Measurements from ENCODE around the gene IGSF22. TPM values are rescaled to one million over a fixed set of nuclear protein-coding genes. Genes with fewer than 3 reads are reported as not detected.
A peak's percentile ranks its signal among the peaks of the same experiment; 100 is the strongest.

The IGSF22 gene
- total and polyA plus RNA-seq, 9 of the 15 experiments (the other 6 are each of a cell fraction or from before 2014, with no cell fraction given), result not detected

DNA sequence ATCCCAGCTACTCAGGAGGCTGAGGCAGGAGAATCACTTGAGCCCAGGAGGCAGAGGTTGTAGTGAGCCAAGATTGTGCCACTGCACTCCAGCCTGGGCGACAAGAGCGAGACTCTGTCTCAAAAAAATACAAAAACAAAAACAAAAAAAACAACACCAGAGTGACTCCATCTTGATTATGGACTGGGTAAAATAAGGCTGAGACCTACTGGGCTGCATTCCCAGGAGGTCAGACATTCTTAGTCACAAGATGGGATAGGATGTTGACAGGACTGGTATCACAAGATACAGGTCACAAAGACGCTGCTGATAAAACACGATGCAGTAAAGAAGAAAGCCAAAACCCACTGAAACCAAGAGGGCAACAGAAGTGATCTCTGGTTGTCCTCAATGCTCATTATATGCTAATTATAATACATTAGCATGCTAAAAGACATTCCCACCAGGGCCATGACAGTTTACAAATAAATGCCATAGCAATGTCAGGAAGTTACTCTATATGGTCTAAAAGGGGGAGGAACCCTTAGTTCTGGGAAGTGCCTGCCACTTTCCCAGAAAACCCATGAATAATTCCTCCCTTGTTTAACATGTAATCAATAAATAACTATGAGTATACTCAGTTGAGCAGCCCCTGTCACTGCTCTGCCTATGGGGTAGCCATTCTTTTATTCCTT, 34.4 kb downstream of the IGSF22 start (continued):
- peak; percentile 80; the same call in 1 of the 2 replicates for TF ChIP-seq ZNF133 (CRISPR knock-in tag; IDR thresholded peaks at IDR 0.05)
- TF ChIP-seq PTTG1 (tag; IDR thresholded peaks at IDR 0.05; ENCODE audit: low read depth), result peak; percentile 96
- TF ChIP-seq, protein P1, sequence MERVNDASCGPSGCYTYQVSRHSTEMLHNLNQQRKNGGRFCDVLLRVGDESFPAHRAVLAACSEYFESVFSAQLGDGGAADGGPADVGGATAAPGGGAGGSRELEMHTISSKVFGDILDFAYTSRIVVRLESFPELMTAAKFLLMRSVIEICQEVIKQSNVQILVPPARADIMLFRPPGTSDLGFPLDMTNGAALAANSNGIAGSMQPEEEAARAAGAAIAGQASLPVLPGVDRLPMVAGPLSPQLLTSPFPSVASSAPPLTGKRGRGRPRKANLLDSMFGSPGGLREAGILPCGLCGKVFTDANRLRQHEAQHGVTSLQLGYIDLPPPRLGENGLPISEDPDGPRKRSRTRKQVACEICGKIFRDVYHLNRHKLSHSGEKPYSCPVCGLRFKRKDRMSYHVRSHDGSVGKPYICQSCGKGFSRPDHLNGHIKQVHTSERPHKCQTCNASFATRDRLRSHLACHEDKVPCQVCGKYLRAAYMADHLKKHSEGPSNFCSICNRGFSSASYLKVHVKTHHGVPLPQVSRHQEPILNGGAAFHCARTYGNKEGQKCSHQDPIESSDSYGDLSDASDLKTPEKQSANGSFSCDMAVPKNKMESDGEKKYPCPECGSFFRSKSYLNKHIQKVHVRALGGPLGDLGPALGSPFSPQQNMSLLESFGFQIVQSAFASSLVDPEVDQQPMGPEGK (CRISPR knock-in tag; IDR thresholded peaks at IDR 0.05; ENCODE audit: borderline replicate concordance), result 0 out of 2 replicates have a peak, but pooled peaks have one; percentile 56
- TF ChIP-seq, protein P2, sequence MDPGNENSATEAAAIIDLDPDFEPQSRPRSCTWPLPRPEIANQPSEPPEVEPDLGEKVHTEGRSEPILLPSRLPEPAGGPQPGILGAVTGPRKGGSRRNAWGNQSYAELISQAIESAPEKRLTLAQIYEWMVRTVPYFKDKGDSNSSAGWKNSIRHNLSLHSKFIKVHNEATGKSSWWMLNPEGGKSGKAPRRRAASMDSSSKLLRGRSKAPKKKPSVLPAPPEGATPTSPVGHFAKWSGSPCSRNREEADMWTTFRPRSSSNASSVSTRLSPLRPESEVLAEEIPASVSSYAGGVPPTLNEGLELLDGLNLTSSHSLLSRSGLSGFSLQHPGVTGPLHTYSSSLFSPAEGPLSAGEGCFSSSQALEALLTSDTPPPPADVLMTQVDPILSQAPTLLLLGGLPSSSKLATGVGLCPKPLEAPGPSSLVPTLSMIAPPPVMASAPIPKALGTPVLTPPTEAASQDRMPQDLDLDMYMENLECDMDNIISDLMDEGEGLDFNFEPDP (CRISPR knock-in tag; IDR thresholded peaks at IDR 0.05), result peak; percentile 81; the same call in 1 of the 2 replicates
- TF ChIP-seq ELF4 (CRISPR knock-in tag; IDR thresholded peaks at IDR 0.05), result peak; percentile 93
- peak; percentile 36; the same call in 1 of the 2 replicates for TF ChIP-seq ZKSCAN3 (CRISPR knock-in tag; IDR thresholded peaks at IDR 0.05)
- peak; percentile 95 for TF ChIP-seq HIVEP1 (CRISPR knock-in tag; IDR thresholded peaks at IDR 0.05)
- TF ChIP-seq, protein P3, sequence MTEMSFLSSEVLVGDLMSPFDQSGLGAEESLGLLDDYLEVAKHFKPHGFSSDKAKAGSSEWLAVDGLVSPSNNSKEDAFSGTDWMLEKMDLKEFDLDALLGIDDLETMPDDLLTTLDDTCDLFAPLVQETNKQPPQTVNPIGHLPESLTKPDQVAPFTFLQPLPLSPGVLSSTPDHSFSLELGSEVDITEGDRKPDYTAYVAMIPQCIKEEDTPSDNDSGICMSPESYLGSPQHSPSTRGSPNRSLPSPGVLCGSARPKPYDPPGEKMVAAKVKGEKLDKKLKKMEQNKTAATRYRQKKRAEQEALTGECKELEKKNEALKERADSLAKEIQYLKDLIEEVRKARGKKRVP (CRISPR knock-in tag; IDR thresholded peaks at IDR 0.05), result peak; percentile 57
- TF ChIP-seq, protein P4, sequence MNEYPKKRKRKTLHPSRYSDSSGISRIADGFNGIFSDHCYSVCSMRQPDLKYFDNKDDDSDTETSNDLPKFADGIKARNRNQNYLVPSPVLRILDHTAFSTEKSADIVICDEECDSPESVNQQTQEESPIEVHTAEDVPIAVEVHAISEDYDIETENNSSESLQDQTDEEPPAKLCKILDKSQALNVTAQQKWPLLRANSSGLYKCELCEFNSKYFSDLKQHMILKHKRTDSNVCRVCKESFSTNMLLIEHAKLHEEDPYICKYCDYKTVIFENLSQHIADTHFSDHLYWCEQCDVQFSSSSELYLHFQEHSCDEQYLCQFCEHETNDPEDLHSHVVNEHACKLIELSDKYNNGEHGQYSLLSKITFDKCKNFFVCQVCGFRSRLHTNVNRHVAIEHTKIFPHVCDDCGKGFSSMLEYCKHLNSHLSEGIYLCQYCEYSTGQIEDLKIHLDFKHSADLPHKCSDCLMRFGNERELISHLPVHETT (CRISPR knock-in tag; conservative IDR thresholded peaks at IDR 0.05 in 1 of 2, IDR thresholded peaks at IDR 0.05 in 1 of 2), result peak in 1 of 2 experiments; percentile 86; a peak in 2 of 4 replicates
- peak in 1 of 2 experiments; percentile 77; a peak in 2 of 4 replicates for TF ChIP-seq MAZ (CRISPR knock-in tag; conservative IDR thresholded peaks at IDR 0.05 in 1 of 2, IDR thresholded peaks at IDR 0.05 in 1 of 2)
- peak; percentile 32; the same call in 1 of the 2 replicates for TF ChIP-seq GABPA (tag; conservative IDR thresholded peaks at IDR 0.05; ENCODE audit: low read depth)
- peak; percentile 95 for TF ChIP-seq DDX20 (tag; IDR thresholded peaks at IDR 0.05; ENCODE audit: low read depth)
- TF ChIP-seq ZNF41 (CRISPR knock-in tag; conservative IDR thresholded peaks at IDR 0.05), result peak; percentile 91
- peak; percentile 90 for TF ChIP-seq GTF2A2 (tag; IDR thresholded peaks at IDR 0.05)
- peak; percentile 57; the same call in 1 of the 2 replicates for TF ChIP-seq ZNF445 (CRISPR knock-in tag; IDR thresholded peaks at IDR 0.05; ENCODE audit: low read depth)
- TF ChIP-seq ZNF583 (CRISPR knock-in tag; IDR thresholded peaks at IDR 0.05), result peak; percentile 97
- TF ChIP-seq, protein P5, sequence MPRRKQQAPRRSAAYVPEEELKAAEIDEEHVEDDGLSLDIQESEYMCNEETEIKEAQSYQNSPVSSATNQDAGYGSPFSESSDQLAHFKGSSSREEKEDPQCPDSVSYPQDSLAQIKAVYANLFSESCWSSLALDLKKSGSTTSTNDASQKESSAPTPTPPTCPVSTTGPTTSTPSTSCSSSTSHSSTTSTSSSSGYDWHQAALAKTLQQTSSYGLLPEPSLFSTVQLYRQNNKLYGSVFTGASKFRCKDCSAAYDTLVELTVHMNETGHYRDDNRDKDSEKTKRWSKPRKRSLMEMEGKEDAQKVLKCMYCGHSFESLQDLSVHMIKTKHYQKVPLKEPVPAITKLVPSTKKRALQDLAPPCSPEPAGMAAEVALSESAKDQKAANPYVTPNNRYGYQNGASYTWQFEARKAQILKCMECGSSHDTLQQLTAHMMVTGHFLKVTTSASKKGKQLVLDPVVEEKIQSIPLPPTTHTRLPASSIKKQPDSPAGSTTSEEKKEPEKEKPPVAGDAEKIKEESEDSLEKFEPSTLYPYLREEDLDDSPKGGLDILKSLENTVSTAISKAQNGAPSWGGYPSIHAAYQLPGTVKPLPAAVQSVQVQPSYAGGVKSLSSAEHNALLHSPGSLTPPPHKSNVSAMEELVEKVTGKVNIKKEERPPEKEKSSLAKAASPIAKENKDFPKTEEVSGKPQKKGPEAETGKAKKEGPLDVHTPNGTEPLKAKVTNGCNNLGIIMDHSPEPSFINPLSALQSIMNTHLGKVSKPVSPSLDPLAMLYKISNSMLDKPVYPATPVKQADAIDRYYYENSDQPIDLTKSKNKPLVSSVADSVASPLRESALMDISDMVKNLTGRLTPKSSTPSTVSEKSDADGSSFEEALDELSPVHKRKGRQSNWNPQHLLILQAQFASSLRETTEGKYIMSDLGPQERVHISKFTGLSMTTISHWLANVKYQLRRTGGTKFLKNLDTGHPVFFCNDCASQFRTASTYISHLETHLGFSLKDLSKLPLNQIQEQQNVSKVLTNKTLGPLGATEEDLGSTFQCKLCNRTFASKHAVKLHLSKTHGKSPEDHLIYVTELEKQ (CRISPR knock-in tag; IDR thresholded peaks at IDR 0.05), result peak; percentile 89

Measured in K562 (cell line).